Glomerular endothelial cell (primary cell): ENCODE measurements around the gene LGALS3. TPM values are rescaled to one million over a fixed set of nuclear protein-coding genes. Genes with fewer than 3 reads are reported as not detected.
A peak's percentile ranks its signal among the peaks of the same experiment; 100 is the strongest.

Experiments used
- DNase-seq: peaks from one replicate; pipeline ENCODE4 v3.0.0-alpha.2; 2011; ENCODE audit warnings: low read depth, low spot score; ENCODE audit errors: extremely low read depth
- total RNA-seq: library from RNA; depleted of rRNA; stranded (reverse); fragments of >200 nt; gene quantifications from 2 replicates; pipeline ENCODE4 v1.2.3, GENCODE V29; 2015

LGALS3 gene
- total RNA-seq, 1 donor from 2014 or later, result 61.0 TPM

DNA sequence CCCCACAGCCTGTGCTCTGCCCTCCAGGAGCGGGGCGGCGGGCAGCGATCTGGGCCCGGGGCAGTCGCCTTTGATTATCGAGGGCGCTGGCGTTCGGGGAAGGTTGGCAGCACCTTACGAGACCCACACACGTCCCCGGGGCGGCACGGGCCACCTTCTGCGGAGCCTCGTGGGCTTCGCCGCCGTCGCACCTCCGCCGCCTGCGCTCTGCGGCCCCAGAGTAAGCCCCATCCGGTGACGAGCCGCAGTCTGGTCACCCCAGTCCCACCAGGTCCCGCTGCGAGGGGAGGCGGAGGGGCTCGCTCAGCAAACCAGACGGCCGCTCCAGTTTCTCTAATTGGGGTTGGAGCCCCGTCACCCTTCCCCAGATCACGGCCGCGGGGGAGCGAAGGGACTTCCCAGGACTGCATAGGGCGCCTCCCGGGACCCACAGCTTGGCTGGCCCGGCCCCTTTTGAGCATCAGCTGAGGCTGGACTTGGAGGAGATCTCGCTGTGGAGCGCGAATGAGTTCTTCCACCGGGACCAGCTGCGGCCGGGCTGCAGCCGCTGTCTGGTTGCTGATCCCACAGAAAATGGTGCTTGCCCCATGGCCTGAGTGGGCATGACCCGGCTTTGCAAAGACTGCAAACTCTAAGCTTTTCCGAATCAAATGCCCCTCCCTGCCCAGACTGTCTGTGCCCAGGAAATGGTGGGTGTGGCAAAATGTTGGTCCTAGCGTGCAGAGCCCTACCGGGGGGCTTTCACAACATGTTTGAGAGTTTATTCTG is 560 bp downstream of the LGALS3 start:
- no peak for DNase-seq

DNA sequence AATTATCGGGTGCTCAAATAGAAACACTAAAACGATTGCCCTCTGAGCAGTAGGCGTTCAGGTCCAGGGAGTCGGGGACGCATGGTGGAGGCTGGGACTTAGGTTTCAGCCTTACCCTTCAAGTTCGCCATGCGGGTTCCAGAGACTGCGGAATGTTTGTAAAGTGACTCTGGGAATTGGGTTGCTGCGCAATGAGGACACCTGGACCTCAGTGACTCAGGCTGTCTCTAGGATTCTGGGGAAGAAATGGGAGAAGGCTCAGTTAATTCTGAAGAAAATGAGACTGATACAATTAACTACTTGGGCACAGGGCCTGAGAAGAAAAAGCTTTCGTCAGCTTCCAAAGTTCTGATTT is 1.1 kb downstream of the LGALS3 start:
- DNase-seq, result no peak

DNA sequence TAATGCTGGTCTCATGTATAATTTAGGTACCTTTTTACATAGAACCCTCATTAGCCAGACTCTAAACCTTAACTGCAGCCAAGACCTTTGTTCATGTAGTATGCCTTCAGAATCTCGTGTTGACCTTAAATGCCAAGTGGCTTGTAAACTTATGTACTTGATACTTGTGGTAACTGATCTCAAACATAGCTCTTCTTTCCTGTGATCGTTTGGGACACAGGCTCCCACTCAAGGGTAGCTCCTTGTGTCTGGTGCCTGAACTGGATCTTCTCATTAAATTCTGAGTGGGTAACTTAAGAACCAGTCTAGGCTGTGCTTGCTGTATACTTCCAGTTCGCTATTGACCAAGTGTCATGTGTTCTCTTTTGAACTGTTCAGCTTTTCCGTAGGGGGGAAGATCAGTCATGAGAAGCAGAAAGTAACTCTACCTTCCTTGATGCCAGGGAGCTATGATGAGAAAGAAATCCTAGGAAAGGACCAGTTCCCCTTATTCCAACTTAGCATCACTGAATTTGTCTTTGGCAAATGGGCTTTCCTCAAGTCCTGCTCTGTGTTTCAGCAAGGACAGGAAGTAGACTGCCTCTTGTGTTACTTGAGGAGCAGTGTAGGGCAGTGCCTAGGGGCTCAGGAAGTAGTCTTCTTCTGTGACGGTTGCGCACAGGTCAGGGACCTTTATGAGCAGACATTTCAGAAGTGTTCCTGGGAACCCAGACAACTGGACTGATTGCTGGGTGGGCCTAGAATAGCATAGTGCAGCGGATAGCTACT is 2.5 kb downstream of the LGALS3 start:
- no peak for DNase-seq

DNA sequence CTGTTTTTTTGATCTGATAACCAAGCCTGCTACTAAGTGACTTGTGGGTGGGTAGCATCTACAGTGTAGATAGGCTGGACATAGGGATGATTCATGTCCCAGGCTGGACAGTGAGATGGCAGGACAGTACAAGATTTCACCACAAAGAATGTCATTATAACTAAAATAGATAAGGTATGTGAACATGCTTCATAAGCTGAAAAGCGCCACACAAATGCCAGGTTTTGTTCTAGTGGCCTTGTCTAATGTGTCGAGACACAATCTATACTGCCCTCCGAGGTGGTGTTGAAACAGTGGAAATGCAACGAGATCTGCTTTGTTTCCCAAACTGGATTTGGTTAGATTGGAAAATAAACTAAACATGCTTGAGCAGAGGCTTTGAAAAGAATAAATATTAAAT is 4.4 kb downstream of the LGALS3 start:
- DNase-seq, result peak; percentile 37

DNA sequence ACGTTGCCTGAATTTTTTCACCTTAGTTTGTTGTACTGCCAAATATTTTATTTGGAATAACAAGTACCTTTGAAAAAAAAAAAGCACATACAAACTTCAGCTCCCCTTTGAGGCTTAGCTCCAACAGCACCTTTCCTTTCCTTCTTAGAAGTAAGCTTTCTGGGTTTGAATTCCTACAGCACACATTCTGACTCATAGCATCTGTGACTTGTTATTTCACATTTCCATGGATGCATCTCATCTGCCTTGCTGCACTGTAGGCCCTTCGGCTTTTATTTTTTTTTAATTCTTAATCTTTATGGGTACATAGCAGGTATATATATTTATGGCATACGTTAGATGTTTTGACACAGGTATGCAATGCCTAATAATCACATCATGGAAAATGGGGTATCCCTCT is 7.2 kb downstream of the LGALS3 start:
- no peak for DNase-seq

DNA sequence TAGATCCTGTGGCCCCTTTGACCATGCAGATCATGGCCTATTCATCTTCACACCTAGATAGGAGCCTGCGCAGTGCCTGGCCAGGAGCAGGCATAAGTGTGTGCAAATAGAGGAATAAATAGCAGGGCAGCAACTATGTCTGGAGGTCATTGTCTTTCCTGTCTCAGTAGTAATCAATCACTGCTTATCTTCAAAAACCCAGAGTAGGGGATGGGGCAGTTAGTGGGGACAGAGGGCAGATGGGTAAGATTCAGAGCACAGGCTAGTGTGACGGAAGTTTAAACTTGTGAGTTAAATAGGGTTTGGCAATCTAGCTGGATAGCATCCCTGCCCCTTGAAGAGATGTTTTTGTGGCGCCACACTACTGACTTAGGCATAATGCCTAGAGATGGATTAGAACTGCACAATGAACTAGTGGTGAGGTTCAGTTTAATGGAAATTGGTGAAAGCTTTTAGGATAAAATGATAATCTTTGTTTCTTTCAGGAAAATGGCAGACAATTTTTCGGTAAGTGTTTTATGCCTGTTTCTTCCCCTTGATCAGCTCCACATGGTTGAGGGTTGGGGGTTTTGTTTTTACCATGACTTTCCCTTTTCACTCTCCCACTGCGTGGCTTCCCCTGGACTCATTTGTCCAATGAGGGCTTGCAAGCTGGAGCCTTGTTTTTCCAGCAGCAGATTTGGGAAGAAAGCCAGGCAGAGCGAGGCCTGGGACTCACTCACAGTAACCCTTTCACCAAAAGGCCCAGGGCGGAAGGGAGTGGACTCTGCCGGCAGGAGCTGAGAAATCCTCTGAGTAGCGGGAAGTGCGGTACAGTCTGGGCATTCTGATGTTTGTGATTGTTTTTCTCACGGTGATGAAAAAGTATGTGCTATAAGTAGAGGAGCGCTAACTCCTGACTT is 8.1 kb downstream of the LGALS3 start:
- DNase-seq, result no peak

DNA sequence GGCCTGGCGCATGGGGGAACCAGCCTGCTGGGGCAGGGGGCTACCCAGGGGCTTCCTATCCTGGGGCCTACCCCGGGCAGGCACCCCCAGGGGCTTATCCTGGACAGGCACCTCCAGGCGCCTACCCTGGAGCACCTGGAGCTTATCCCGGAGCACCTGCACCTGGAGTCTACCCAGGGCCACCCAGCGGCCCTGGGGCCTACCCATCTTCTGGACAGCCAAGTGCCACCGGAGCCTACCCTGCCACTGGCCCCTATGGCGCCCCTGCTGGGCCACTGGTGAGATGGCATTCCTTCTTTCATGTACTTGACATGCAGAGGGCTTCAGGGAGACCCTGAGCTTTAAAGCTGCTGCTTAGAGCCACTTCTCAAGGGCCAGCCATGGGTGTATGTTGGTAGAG is 9.0 kb downstream of the LGALS3 start:
- DNase-seq, result no peak

DNA sequence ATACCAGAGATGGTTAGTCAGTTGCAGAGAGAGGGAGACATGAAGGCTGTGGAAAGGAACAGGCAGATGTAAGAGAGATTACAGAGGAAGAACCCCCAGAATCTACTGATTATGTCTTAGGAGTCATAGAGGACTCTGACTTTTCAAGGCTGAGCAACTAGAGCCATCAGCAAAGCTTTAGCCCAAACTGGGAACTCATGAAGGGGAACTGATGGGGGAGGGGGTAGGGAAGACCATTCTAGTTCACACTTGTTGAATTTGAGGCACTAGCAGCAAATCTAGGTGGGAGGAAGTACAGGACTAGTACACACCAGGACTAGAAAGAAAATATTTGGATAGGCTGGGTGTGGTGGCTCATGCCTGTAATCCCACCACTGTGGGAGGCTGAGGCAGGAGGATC is 10.1 kb downstream of the LGALS3 start:
- no peak for DNase-seq

DNA sequence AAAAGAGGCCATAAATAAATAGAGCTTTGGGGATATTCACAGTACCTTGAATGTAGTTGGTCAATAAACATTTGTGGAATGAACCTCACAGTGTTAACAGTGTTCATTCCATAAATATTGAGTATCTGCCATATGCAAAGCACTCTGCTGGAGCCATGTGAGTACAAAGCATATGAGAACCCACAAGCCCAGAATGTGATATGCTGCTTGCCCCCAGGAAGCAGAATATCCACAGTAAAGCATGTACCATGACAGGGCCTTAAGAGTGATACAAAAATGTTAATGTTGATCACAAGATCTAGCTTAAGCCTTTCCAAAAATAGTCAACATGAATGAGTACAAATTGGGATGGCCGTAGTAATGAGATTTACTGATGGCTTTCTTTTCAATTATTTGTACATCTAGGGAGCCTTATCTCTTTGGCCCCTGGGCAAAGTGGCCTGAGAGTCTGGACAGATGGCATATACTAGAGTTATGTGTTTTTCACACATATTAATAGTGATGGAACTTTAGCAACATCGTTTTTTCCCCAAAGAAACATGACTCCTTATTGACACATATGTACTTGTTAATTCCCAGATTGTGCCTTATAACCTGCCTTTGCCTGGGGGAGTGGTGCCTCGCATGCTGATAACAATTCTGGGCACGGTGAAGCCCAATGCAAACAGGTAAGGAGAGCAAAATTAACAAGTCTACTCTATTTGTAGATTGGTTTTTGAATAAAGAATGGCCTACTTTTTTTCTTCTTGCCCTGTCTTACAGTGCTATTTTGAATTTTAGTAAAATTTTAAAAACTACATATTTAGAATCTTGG is 10.9 kb downstream of the LGALS3 start:
- no peak for DNase-seq

DNA sequence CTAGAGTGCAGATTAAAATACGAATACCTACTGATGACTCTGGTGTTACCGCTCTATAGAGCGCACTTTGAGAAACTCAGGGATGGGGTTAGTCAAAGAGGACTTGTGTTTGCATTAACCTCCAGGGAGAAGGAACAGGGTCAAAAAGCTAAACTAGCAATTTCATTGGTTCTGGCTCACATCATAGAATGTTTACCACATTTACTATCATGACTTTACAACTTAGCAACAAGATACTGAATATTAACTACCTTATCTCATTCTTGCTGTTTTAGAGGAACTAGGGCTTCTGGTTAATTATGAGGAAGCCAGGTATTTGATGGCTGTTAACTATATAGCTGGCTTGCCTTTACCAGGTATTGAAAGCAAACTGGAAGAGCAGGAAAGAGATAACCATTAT is 12.8 kb downstream of the LGALS3 start:
- DNase-seq, result no peak

DNA sequence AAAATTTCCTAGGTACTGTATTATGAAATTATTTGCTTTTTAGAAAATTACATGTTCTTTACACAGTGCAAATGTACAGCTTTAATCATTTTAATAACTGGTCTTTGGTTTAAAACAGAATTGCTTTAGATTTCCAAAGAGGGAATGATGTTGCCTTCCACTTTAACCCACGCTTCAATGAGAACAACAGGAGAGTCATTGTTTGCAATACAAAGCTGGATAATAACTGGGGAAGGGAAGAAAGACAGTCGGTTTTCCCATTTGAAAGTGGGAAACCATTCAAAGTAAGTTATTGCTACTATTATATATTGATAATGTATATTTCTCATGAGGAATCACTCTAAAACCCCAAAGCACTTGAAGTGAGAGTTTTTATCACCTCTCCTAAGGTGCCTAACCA is 13.4 kb downstream of the LGALS3 start:
- DNase-seq, result no peak

DNA sequence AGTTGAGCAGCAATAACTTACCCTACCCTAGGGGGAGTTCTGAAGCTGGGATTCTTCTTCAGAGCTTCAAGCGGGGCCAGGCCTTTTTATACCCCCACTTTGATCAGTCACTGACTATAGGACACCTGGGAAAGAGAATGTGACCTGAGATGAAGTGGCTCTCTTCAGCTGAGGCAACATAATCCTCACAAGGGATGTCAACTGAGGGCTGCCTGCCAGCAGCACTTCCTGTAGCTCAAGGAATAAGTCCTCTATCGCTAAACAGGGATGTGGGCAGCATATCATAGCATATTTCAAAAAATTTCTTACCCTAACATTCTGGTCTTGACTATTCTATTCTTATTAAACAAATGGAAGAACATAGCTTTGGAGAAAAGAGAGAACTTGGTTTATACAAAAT is 17.4 kb downstream of the LGALS3 start:
- no peak for DNase-seq

DNA sequence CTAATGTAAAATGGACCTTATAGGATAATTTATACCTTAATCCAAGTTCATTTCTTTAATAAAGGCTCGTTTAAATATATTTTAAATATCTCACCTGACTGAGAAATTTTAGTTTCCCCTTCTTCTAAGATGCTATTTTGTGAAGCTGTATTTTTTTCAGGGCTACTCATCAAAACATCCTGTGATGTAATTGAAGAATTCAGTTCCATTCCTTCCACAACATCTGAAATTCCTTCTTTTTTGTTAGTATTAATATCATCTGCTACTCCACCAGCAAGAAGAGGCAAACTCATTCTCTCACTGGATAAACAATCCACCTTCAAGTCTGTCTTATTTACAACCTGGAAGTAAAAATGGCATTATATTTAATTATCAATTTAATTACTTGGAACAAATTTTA is 22.5 kb downstream of the LGALS3 start:
- DNase-seq, result no peak

DNA sequence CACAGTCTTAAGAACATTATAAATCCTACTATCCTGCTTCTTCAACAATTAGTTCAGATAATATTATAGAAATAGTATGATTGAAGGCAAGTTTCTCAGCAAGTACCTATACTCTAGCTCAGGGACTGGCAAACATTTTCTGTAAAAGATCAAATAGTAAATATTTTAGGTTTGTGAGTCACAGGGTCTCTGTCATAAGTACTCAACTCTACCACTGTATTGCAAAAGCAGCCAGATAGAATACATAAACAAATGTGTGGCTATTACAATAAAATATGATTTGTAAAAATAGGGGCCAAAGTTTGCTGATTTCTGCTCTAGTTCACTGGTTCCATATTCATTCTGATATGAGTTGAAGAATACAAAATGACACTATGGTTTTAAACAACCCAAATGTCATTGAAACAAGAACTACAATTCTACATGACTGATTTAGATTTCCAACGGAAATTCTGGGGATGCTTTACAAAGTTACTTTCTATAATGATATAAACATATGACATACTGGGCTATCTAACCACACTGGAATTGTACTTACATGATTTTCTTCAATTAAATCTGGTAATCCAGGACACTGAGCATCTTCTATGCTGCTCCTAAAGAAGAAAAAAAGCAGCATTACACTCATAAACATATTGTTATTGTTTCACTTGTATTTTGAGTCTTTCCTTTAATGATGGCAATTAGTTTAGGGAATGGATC is 23.2 kb downstream of the LGALS3 start:
- DNase-seq, result no peak

DNA sequence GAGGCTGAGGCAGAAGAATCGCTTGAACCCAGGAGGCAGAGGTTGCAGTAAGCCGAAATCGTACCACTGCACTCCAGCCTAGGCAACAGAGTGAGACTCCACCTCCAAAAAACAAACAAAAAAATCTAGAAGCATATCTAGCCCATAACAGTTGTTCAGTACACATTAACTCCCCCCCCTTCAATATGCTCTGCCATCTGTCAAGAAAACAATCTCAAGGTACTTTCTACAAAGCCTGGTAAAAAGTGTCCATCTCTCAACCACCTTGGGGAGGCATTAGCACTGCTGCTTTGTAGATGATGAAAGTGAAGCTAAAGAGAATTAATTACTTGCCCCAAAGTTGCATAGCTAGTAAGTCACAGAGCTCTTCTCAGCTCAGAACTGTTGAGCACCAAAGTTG is 24.9 kb downstream of the LGALS3 start:
- DNase-seq, result no peak

DNA sequence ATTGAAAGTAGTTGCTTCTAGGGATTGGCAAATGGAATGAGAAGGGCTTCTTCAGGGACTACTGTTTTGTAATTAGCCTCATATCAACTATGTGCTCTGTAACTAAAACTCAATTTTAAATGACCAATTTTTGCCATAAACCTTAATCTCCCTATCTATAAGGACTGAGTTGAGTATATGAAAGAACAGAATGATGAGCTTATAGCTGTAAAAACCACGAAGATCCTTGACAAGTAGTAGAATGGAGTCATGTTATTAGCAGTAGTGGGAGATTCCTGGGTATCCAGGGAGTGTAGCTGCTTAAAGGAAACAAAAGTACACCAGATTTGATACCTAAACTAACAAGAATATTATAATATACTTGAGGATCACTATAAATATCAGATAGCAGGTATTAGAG is 28.0 kb downstream of the LGALS3 start:
- DNase-seq, result no peak

DNA sequence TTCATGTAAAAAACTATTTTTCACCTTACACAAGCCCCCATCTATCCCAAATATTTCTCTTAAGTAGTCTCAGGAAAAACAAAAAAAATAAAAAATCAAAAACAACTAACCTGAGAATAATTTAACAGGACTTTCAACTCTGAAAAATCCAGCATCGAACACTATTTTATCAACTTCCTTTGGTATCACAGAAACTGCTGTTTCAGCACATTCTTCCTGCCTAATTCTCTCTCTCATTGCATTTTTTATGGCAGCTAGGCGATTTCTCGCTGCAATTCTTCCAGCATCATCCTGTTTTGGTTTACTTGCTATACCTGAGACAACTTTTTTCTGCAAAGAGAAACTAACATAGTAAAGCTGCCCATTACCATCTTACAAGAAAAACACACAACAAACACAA is 29.4 kb downstream of the LGALS3 start:
- DNase-seq, result no peak

DNA sequence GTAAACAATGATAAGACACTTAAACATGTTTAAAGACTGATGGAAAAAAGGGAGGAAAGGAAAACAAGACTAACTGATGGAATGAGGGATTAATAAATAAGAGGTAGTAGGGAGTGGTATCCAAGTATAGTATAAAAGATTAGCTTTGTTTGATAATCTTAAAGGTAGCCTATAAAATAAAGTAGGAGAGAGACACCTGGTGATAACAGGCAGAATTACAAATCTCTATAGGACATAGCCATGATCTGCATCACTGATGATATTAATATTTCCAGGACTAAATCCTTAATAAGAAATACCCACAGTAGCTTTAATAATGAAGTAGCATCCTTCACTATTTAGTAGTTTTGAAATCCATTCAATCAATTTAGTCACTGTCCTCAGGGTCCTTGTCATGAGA is 31.9 kb downstream of the LGALS3 start:
- no peak for DNase-seq

DNA sequence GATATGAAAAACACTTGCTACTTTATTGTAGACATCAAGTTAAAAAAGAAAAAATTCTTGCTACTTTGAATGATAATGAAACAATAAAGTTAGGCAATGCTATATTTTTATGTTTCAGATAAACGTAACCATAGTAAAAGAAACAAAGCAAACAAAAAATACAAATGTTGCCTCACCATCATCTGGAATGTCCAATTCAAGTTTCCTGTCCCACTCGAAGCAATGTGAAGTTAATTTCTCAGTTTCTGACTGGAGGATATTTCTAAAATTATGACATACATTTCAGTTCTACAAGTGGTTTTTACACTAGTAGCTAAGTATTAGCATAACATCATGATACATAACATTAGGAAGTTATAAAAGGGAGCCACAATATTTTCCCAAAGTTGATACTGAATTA is 41.5 kb downstream of the LGALS3 start:
- no peak for DNase-seq

DNA sequence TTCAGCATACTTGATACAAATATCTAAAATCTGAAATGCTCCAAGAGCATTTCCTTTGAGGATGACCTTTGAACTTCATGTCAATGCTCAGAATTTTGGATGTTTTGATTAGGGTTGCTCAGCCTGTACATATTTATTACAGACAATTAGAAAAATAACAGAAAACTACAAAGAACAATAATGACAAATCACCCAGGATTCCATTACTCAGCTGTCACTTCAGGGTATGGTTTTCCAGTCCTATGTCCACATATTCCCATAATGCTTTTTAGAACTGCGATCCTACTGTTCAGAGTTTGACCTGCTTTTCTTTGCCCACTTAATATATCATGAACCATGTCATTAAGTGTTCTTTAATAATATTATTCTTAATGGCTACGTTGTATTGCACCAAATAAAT is 51.0 kb downstream of the LGALS3 start:
- DNase-seq, result no peak
